GM12878 (cell line): ENCODE measurements around the gene CEP63. TPM values are rescaled to one million over a fixed set of nuclear protein-coding genes. Genes with fewer than 3 reads are reported as not detected.

Experiments used
- ATAC-seq: fragments of 200-7000 bp; cut with Tn5 transposase; 3 replicates; pipeline ENCODE4 v1.9.1; 2020; ENCODE audit warnings: mild to moderate bottlenecking, moderate library complexity
- BruUV-seq: library from RNA; stranded (reverse); fragments of 400-500 nt; replicated peaks from 2 replicates; lab custom pipeline; 2021; lab: Mats Ljungman, UMichigan
- CTCF ChIA-PET: fragments of 300-600 bp; sonication (Branson Sonifier 250); formaldehyde crosslinking; extraction: SDS; loops from one replicate; lab custom pipeline; 2021; ENCODE audit warnings: inconsistent platforms; lab: Yijun Ruan, JAX
- POLR2A ChIA-PET: fragments of 350-600 bp; formaldehyde crosslinking; extraction: SDS; loops from one replicate; lab custom pipeline; 2021; ENCODE audit warnings: inconsistent platforms; lab: Charles Lee
- RAD21 ChIA-PET: fragments of 300-600 bp; sonication (Branson Sonifier 250); formaldehyde crosslinking; loops from one replicate; lab custom pipeline; 2023; ENCODE audit warnings: antibody characterized with exemption; ENCODE audit not compliant: unreplicated experiment; lab: Charles Lee
- SMC1A ChIA-PET: fragments of 300-600 bp; sonication (Branson Sonifier 250); formaldehyde crosslinking; loops from one replicate; lab custom pipeline; 2023; ENCODE audit not compliant: unreplicated experiment, uncharacterized antibody; lab: Charles Lee
- DNase-seq: peaks from one replicate; pipeline ENCODE4 v3.0.0-alpha.2; 2011; ENCODE audit warnings: low read depth, low spot score
- FAIRE-seq: peaks from 3 replicates; lab custom pipeline; 2011; peaks lifted over from hg19 to GRCh38; lab: Jason Lieb, UNC
- H2AFZ ChIP-seq: 2 replicates; pipeline ENCODE4 v1.6.0; 2011; ENCODE audit warnings: low read depth, low read length, control low read depth; ENCODE audit not compliant: control insufficient read depth
- H3K27ac ChIP-seq: 2 replicates; pipeline ENCODE4 v1.5.1; 2011; ENCODE audit warnings: control low read depth; ENCODE audit not compliant: control insufficient read depth, insufficient read depth
- H3K27me3 ChIP-seq, 2 experiments: replicated peaks in 1 of 2; 2 replicates each; pipeline versions ENCODE4 v1.6.0 to v1.6.1; 2011; ENCODE audit warnings: low read length in 1 of 2; ENCODE audit not compliant: control insufficient read depth in 2 of 2, insufficient read depth in 2 of 2
- H3K36me3 ChIP-seq, 2 experiments: 2 replicates each; pipeline ENCODE4 v1.5.1; 2011; ENCODE audit warnings: low read length in 1 of 2; ENCODE audit not compliant: control insufficient read depth in 2 of 2, insufficient read depth in 2 of 2
- H3K4me1 ChIP-seq: 2 replicates; pipeline ENCODE4 v1.6.1; 2011; ENCODE audit warnings: mild to moderate bottlenecking, low read length, moderate library complexity, mixed read lengths; ENCODE audit not compliant: control insufficient read depth, insufficient read depth
- H3K4me2 ChIP-seq: 2 replicates; pipeline ENCODE4 v1.6.0; 2011; ENCODE audit warnings: control low read depth; ENCODE audit not compliant: control insufficient read depth, insufficient read depth
- H3K4me3 ChIP-seq: fragments of 200-600 bp; sonication (generic); 2 replicates; pipeline ENCODE4 v1.5.1; 2016
- H3K79me2 ChIP-seq: 2 replicates; pipeline ENCODE4 v1.6.0; 2011; ENCODE audit warnings: low read length; ENCODE audit not compliant: control insufficient read depth, insufficient read depth
- H3K9ac ChIP-seq: 2 replicates; pipeline ENCODE4 v1.8.0; 2011; ENCODE audit warnings: low read length, control low read depth, mixed read lengths; ENCODE audit not compliant: control insufficient read depth, insufficient read depth
- H3K9me3 ChIP-seq: replicated peaks from 3 replicates; pipeline ENCODE4 v1.5.1; 2011; ENCODE audit warnings: mild to moderate bottlenecking, low read length; ENCODE audit not compliant: control insufficient read depth, insufficient read depth
- H4K20me1 ChIP-seq: 2 replicates; pipeline ENCODE4 v1.6.0; 2011; ENCODE audit not compliant: control insufficient read depth, insufficient read depth
- ASH2L ChIP-seq: fragments of 300-600, 200-600 bp; sonication (generic); IDR thresholded peaks from 2 replicates; pipeline ENCODE4 v1.6.1; 2017; ENCODE audit warnings: low read depth, mild to moderate bottlenecking, borderline replicate concordance
- ATF2 ChIP-seq: IDR thresholded peaks from 2 replicates; pipeline ENCODE4 v1.6.1; 2012; ENCODE audit warnings: low read length, inconsistent platforms
- BCLAF1 ChIP-seq: fragments of 450-650 bp; IDR thresholded peaks from 2 replicates; pipeline ENCODE4 v1.6.1; 2017; ENCODE audit warnings: antibody characterized with exemption, mild to moderate bottlenecking, moderate library complexity
- CEBPZ ChIP-seq: fragments of 150-350 bp; IDR thresholded peaks from 2 replicates; pipeline ENCODE4 v1.6.1; 2016; ENCODE audit warnings: low read depth, low read length
- FOXK2 ChIP-seq: fragments of 450-650 bp; IDR thresholded peaks from 2 replicates; pipeline ENCODE4 v1.6.1; 2017; ENCODE audit warnings: mild to moderate bottlenecking, moderate library complexity
- HDAC2 ChIP-seq: fragments of 200-600 bp; sonication (generic); IDR thresholded peaks from 2 replicates; pipeline ENCODE4 v1.6.1; 2017
- IKZF2 ChIP-seq, 2 experiments: fragments of 450-650 bp; IDR thresholded peaks; 2 replicates each; pipeline ENCODE4 v1.6.1; 2017; ENCODE audit warnings: mild to moderate bottlenecking in 2 of 2, moderate library complexity in 2 of 2
- IRF4 ChIP-seq: IDR thresholded peaks from 2 replicates; pipeline ENCODE4 v1.6.1; 2011; ENCODE audit warnings: low read depth, low read length
- KAT2A ChIP-seq: conservative IDR thresholded peaks from 2 replicates; pipeline ENCODE4 v1.6.1; 2011; ENCODE audit warnings: low read depth, low read length; ENCODE audit not compliant: control insufficient read depth
- SPI1 ChIP-seq: IDR thresholded peaks from 2 replicates; pipeline ENCODE4 v1.6.1; 2011; ENCODE audit warnings: low read depth, mild to moderate bottlenecking, low read length, moderate library complexity, borderline replicate concordance; ENCODE audit not compliant: insufficient read depth
- TBL1XR1 ChIP-seq: IDR thresholded peaks from 2 replicates; pipeline ENCODE4 v1.6.1; 2012; ENCODE audit warnings: low read depth, low read length, improper control_type of control experiment
- YY1 ChIP-seq: IDR thresholded peaks from 2 replicates; pipeline ENCODE4 v1.6.1; 2011; ENCODE audit warnings: low read depth, mild to moderate bottlenecking, low read length
- ZBTB4 ChIP-seq: fragments of 450-650 bp; formaldehyde crosslinking; IDR thresholded peaks from 2 replicates; pipeline ENCODE4 v1.4.0; 2022; ENCODE audit warnings: mild to moderate bottlenecking, moderate library complexity
- ZNF217 ChIP-seq: fragments of 450-650 bp; IDR thresholded peaks from 2 replicates; pipeline ENCODE4 v1.6.1; 2017; ENCODE audit warnings: antibody characterized with exemption, mild to moderate bottlenecking
- WGBS: methylation state at CpG from one replicate; pipeline ENCODE4 v1.1.6; 2016; ENCODE audit warnings: low lambda C conversion rate; ENCODE audit not compliant: insufficient replicate concordance, insufficient coverage; ENCODE audit errors: missing lambda C conversion rate; 5-methylcytosine and 5-hydroxymethylcytosine counted together
- in situ Hi-C: fragments of 300-500 bp; cut with MboI; formaldehyde crosslinking; loops from 9 replicates; pipeline ENCODE4 v1.14.3; 2018; ENCODE audit warnings: mixed read lengths
- intact Hi-C: fragments of 100-400 bp; cut with micrococcal nuclease; formaldehyde crosslinking; loops from one replicate; pipeline ENCODE4 v1.14.2; 2022; ENCODE audit not compliant: unreplicated experiment
- polyA plus RNA-seq, 11 experiments: library from polyadenylated mRNA; depleted of rRNA in 4 of 11; unstranded in 6 of 11; stranded (reverse) in 5 of 11; fragments of >200 nt; fragmentation: Nextera tagmentation in 4 of 11; fragmentation: Illumina TruSeq in 1 of 11; extraction: Ambion mirVana in 4 of 11; extraction: Trizol in 1 of 11; gene quantifications; 1 replicate in 1 of 11; 2 replicates in 10 of 11; pipeline versions ENCODE4 v1.2.1 to v1.2.3, GENCODE V29; 2011 to 2016; ENCODE audit warnings: inconsistent platforms in 2 of 11, missing spikeins in 2 of 11, low read depth in 1 of 11
- total RNA-seq, 4 experiments: library from RNA; depleted of rRNA in 3 of 4; stranded (reverse); fragments of >200 nt in 3 of 4; fragmentation: Illumina TruSeq in 1 of 4; extraction: Trizol in 1 of 4; gene quantifications; 2 replicates each; pipeline versions ENCODE4 v1.2.1 to v1.2.3, GENCODE V29; 2013 to 2021

CEP63 gene
- total and polyA plus RNA-seq, 10 of the 15 experiments (the other 5 are each of a cell fraction or from before 2014, with no cell fraction given) = 14.0 to 36.9 (median 26.8) TPM

- Histone ChIP-seq H3K9me3 (no peaks in the 10 kb centered on the region), H3K4me3 (no peak overlapping the region), H3K4me2 (no peak overlapping the region), H3K4me1 (no peaks in the 10 kb centered on the region), H4K20me1 (no peaks in the 10 kb centered on the region), H3K36me3 (no peaks in the 10 kb centered on the region), H3K27me3 (no peaks in the 10 kb centered on the region), H3K27ac (no peak overlapping the region), H3K79me2 (no peaks in the 10 kb centered on the region), H3K9ac (no peak overlapping the region), H2AFZ (no peak overlapping the region)
- CTCF ChIA-PET = interaction anchor here (0.6 to 3.3 kb wide), 8 partner anchors 23 to 1440 kb away, joined by 3 to 27 read pairs (median 4); partner anchors contain the start of gene EPHB1
- DNase-seq (no peak), ATAC-seq (no peak), FAIRE-seq (no peak)
- intact Hi-C loops (loop anchor here (5.0 kb wide), 1 partner anchor 1440 kb away; no protein-coding TSS in a partner anchor), in situ Hi-C loops (loop anchor here (5.0 to 10.0 kb wide), 2 partner anchors 902 to 1285 kb away; no protein-coding TSS in a partner anchor)
- 87% methylated on average over 6 of the region's 6 CpGs for WGBS
- BruUV-seq = no TSS peak
- SMC1A ChIA-PET = interaction anchor here (0.5 to 4.0 kb wide), 4 partner anchors 153 to 901 kb away, joined by 4 to 17 read pairs (median 11); no protein-coding TSS in a partner anchor
- RAD21 ChIA-PET = interaction anchor here (2.0 to 3.4 kb wide), 2 partner anchors 901 to 1440 kb away, joined by 12 to 29 read pairs; no protein-coding TSS in a partner anchor
- POLR2A ChIA-PET = no interaction called here
- TF ChIP-seq ZNF217 (no peak), ATF2 (no peak), YY1 (no peak), CEBPZ (no peak), ZBTB4 (no peak), FOXK2 (no peak), IKZF2 (IDR thresholded peaks at IDR 0.05) (no peak), BCLAF1 (no peak), TBL1XR1 (no peak), SPI1 (no peak), ASH2L (no peak), IRF4 (no peak), KAT2A (no peak), HDAC2 (no peak)
These were observed 116.6 kb downstream of the CEP63 start for GRCh38 chr3:134602440-134602814.
